ENCODE results near the gene NHS. TPM values are rescaled to one million over a fixed set of nuclear protein-coding genes. Genes with fewer than 3 reads are reported as not detected.

The NHS gene
- total RNA-seq, 4 donors from 2014 or later: 5.0 to 8.7 (median 6.2) TPM

GRCh38 chrX:17438221-17438620, 63.2 kb downstream of the NHS start:
- intact Hi-C loops (cut with DNase I): no loop called here
- Histone ChIP-seq H3K4me3 (no peak overlapping the region), H3K9me3 (no peaks in the 10 kb centered on the region), H3K4me1 (no peaks in the 10 kb centered on the region), H3K27ac (replicated peaks in 1 of 4) (no peak overlapping the region), H3K27me3 (peaks cover 0 to 3% (median 0%) of the 10 kb centered on the region in 4 donors), H3K36me3 (no peaks in the 10 kb centered on the region)
- DNase-seq (ENCODE audit: extremely low spot score): no peak
- 77% methylated on average over 6 of the region's 6 CpGs for WGBS
- TF ChIP-seq POLR2AphosphoS5 (IDR thresholded peaks at IDR 0.05): no peak
- TF ChIP-seq CTCF (IDR thresholded peaks at IDR 0.05): no peak
- TF ChIP-seq POLR2A (IDR thresholded peaks at IDR 0.05; ENCODE audit: low read depth): no peak
- no peak for TF ChIP-seq EP300 (IDR thresholded peaks at IDR 0.05)

DNA sequence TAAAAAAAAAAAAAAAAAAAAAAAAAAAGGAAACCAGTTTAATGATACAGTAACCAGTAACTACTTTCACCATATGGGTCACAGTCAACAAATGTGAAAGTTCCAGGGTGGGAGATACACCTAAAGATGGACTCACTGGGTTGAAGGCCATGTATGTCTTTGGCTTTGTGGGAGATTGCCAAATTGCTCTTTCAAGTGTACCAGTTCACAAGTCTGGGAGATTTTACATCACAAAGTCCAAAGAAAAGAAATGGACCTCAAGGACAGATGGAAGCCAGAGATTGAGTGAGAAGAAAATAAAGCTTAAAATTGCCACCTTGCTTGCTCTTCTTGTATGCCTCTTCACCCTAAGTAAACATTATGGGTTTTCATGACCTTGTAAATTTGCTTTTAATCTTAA, 65.3 kb downstream of the NHS start:
- peaks cover 0 to 2% (median 0%) of the 10 kb centered on the region in 4 donors for H3K27me3 ChIP-seq
- TF ChIP-seq EP300 (IDR thresholded peaks at IDR 0.05) (no peak), CTCF (IDR thresholded peaks at IDR 0.05) (no peak), POLR2AphosphoS5 (IDR thresholded peaks at IDR 0.05) (no peak), POLR2A (IDR thresholded peaks at IDR 0.05; ENCODE audit: low read depth) (no peak)
- no peaks in the 10 kb centered on the region for H3K9me3 ChIP-seq
- H3K4me1 ChIP-seq: no peaks in the 10 kb centered on the region
- H3K4me3 ChIP-seq: no peak overlapping the region
- H3K27ac ChIP-seq (replicated peaks in 1 of 4): no peak overlapping the region
- DNase-seq (ENCODE audit: extremely low spot score): no peak
- intact Hi-C loops (cut with DNase I): no loop called here
- H3K36me3 ChIP-seq: no peaks in the 10 kb centered on the region

DNA sequence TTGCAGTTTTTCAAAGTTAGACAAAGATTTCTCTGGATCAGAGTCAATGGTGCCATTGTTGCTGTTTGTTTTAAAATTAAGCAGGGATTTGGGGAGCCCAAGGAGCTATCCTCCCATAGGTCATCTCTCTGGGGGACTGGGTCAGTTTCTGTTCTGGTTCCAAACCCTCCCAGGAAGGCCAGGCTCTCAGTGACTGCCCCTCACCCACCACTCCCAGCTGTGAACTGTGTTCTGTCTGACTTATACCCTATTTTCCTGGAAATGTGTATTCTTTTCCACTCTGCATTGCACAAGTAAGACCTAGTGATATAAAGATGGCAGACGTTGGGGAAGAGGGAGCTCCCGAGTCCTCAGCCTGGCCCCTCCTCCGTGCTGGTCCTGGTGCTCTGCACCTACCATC, 65.8 kb downstream of the NHS start:
- H3K36me3 ChIP-seq: no peaks in the 10 kb centered on the region
- DNase-seq (ENCODE audit: extremely low spot score): no peak
- H3K27ac ChIP-seq (replicated peaks in 1 of 4): no peak overlapping the region
- TF ChIP-seq EP300 (IDR thresholded peaks at IDR 0.05) (no peak), POLR2AphosphoS5 (IDR thresholded peaks at IDR 0.05) (no peak), POLR2A (IDR thresholded peaks at IDR 0.05; ENCODE audit: low read depth) (no peak), CTCF (IDR thresholded peaks at IDR 0.05) (no peak)
- no peak overlapping the region for H3K4me3 ChIP-seq
- no peaks in the 10 kb centered on the region for H3K9me3 ChIP-seq
- no peaks in the 10 kb centered on the region for H3K27me3 ChIP-seq
- intact Hi-C loops (cut with DNase I): no loop called here
- no peaks in the 10 kb centered on the region for H3K4me1 ChIP-seq
- 73% methylated on average over 3 of the region's 3 CpGs for WGBS

DNA sequence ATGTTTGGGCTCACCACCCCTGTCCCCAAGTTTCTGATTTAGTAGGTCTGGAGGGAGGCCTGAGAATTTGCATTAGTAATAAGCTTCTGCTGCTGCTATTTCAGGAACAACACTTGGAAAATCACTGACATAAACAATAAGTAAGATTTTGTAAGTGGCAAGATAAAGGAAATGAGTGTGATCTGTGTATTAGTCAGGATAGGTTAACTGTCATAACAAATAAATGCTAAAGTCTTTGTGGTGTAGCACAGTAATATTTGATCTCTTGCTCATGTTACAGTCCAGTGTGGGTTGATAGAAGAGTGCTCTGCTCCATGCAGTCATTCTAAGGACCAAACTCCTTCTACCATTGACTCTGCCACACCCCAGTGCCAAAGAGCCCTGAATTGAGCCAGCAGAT, 67.0 kb downstream of the NHS start:
- DNase-seq (ENCODE audit: extremely low spot score): no peak
- intact Hi-C loops (cut with DNase I): no loop called here
- TF ChIP-seq POLR2AphosphoS5 (IDR thresholded peaks at IDR 0.05): no peak
- TF ChIP-seq POLR2A (IDR thresholded peaks at IDR 0.05; ENCODE audit: low read depth): no peak
- TF ChIP-seq CTCF (IDR thresholded peaks at IDR 0.05): no peak
- TF ChIP-seq EP300 (IDR thresholded peaks at IDR 0.05): no peak
- Histone ChIP-seq H3K4me3 (no peak overlapping the region), H3K27ac (replicated peaks in 1 of 4) (no peak overlapping the region), H3K9me3 (no peaks in the 10 kb centered on the region), H3K4me1 (no peaks in the 10 kb centered on the region), H3K27me3 (no peaks in the 10 kb centered on the region), H3K36me3 (no peaks in the 10 kb centered on the region)

- TF ChIP-seq CTCF (IDR thresholded peaks at IDR 0.05) (no peak), POLR2AphosphoS5 (IDR thresholded peaks at IDR 0.05) (no peak), POLR2A (IDR thresholded peaks at IDR 0.05; ENCODE audit: low read depth) (no peak), EP300 (IDR thresholded peaks at IDR 0.05) (no peak)
- intact Hi-C loops (cut with DNase I): no loop called here
- Histone ChIP-seq H3K4me3 (no peak overlapping the region), H3K27ac (replicated peaks in 1 of 4) (no peak overlapping the region), H3K36me3 (no peaks in the 10 kb centered on the region), H3K27me3 (no peaks in the 10 kb centered on the region), H3K9me3 (no peaks in the 10 kb centered on the region), H3K4me1 (no peaks in the 10 kb centered on the region)
- 86% methylated on average over 3 of the region's 3 CpGs for WGBS
- DNase-seq (ENCODE audit: extremely low spot score): no peak
These were observed 67.9 kb downstream of the NHS start for GRCh38 chrX:17442898-17443297.

Data from esophagus muscularis mucosa (tissue), 4 donors.